Thyroid gland (tissue), 4 donors: ENCODE data around the gene AFAP1. TPM values are rescaled to one million over a fixed set of nuclear protein-coding genes. Genes with fewer than 3 reads are reported as not detected.

Source experiments
- DNase-seq, 2 donors: peaks; one replicate each; pipeline ENCODE4 v3.0.0-alpha.2; 2019
- H3K27ac ChIP-seq, 3 donors: fragments of 200-600 bp; sonication (generic); 1 replicate in 2 of 3; 2 replicates in 1 of 3; pipeline ENCODE4 v1.5.1; 2016 to 2019; ENCODE audit warnings: mild to moderate bottlenecking in 1 of 3, moderate library complexity in 1 of 3
- H3K27me3 ChIP-seq: fragments of 200-600 bp; sonication (generic); one replicate; pipeline ENCODE4 v1.5.1; 2019
- H3K36me3 ChIP-seq, 2 donors: fragments of 200-600 bp; sonication (generic); one replicate each; pipeline ENCODE4 v1.5.1; 2016 to 2019
- H3K4me1 ChIP-seq, 2 donors: fragments of 200-600 bp; sonication (generic); one replicate each; pipeline ENCODE4 v1.5.1; 2017 to 2019
- H3K4me3 ChIP-seq, 3 donors: fragments of 200-600 bp; sonication (generic); replicated peaks in 1 of 3; 1 replicate in 2 of 3; 2 replicates in 1 of 3; pipeline ENCODE4 v1.5.1; 2016; ENCODE audit warnings: mild to moderate bottlenecking in 1 of 3
- H3K9me3 ChIP-seq: fragments of 200-600 bp; sonication (generic); one replicate; pipeline ENCODE4 v1.5.1; 2017
- CTCF ChIP-seq, 6 experiments: fragments of 200-600 bp in 3 of 6; fragments of 450-650 bp in 3 of 6; sonication (generic) in 3 of 6; IDR thresholded peaks; one replicate each; pipeline ENCODE4 v1.5.1; 2016 to 2019; ENCODE audit warnings: antibody characterized with exemption in 6 of 6, mild to moderate bottlenecking in 2 of 6, inconsistent platforms in 1 of 6, moderate library complexity in 1 of 6
- POLR2A ChIP-seq, 2 donors: fragments of 450-650 bp; IDR thresholded peaks; one replicate each; pipeline ENCODE4 v1.6.1; 2017; ENCODE audit warnings: antibody characterized with exemption in 2 of 2, mild to moderate bottlenecking in 2 of 2, moderate library complexity in 1 of 2
- WGBS, 2 donors: methylation state at CpG; one replicate each; pipeline ENCODE4 v1.1.5; 2017; 5-methylcytosine and 5-hydroxymethylcytosine counted together
- intact Hi-C: fragments of 100-400 bp; cut with DNase I; formaldehyde crosslinking; loops from one replicate; pipeline ENCODE4 v1.15.1; 2023
- total RNA-seq, 4 donors: library from RNA; depleted of rRNA; stranded (reverse); fragments of >200 nt; gene quantifications; one replicate each; pipeline ENCODE4 v1.2.3, GENCODE V29; 2016

The AFAP1 gene
- total RNA-seq, 4 donors from 2014 or later: 12.3 to 33.3 (median 26.2) TPM

GRCh38 chr4:7810783-7811535, 128.7 kb downstream of the AFAP1 start:
- no peak for DNase-seq
- intact Hi-C loops: no loop called here
- TF ChIP-seq CTCF (IDR thresholded peaks at IDR 0.05) (no peak), POLR2A (IDR thresholded peaks at IDR 0.05) (no peak)
- no peak overlapping the region for H3K4me3 ChIP-seq
- no peaks in the 10 kb centered on the region for H3K9me3 ChIP-seq
- peak overlapping the region; percentile 66 to 78 (median 70) for H3K27ac ChIP-seq
- H3K4me1 ChIP-seq: peaks cover 46 to 65% of the 10 kb centered on the region in 2 donors
- no peaks in the 10 kb centered on the region for H3K36me3 ChIP-seq
- WGBS, 2 donors: 86 to 91% methylated on average over 21 to 32 of the region's 36 CpGs
- H3K27me3 ChIP-seq: no peaks in the 10 kb centered on the region

- peaks cover 63 to 79% of the 10 kb centered on the region in 2 donors for H3K4me1 ChIP-seq
- TF ChIP-seq CTCF (IDR thresholded peaks at IDR 0.05): no peak
- no peak for TF ChIP-seq POLR2A (IDR thresholded peaks at IDR 0.05)
- no peak overlapping the region for H3K4me3 ChIP-seq
- intact Hi-C loops: no loop called here
- no peaks in the 10 kb centered on the region for H3K9me3 ChIP-seq
- H3K27ac ChIP-seq: peak overlapping the region in 1 of 3 donors; percentile 6
- DNase-seq: no peak
- no peaks in the 10 kb centered on the region for H3K36me3 ChIP-seq
- H3K27me3 ChIP-seq: no peaks in the 10 kb centered on the region
- 88 to 90% methylated on average over 6 of the region's 6 CpGs for WGBS, 2 donors
These were observed 130.9 kb downstream of the AFAP1 start for GRCh38 chr4:7808752-7809151.

GRCh38 chr4:7808181-7808580, 131.5 kb downstream of the AFAP1 start:
- H3K27me3 ChIP-seq: no peaks in the 10 kb centered on the region
- no peak for TF ChIP-seq CTCF (IDR thresholded peaks at IDR 0.05)
- TF ChIP-seq POLR2A (IDR thresholded peaks at IDR 0.05): no peak
- no peak overlapping the region for H3K4me3 ChIP-seq
- no peaks in the 10 kb centered on the region for H3K9me3 ChIP-seq
- no peak for DNase-seq
- H3K36me3 ChIP-seq: no peaks in the 10 kb centered on the region
- intact Hi-C loops: no loop called here
- peaks cover 63 to 79% of the 10 kb centered on the region in 2 donors for H3K4me1 ChIP-seq
- peak overlapping the region in 1 of 3 donors; percentile 6 for H3K27ac ChIP-seq
- WGBS, 2 donors: 94 to 97% methylated on average over 8 of the region's 8 CpGs

DNA sequence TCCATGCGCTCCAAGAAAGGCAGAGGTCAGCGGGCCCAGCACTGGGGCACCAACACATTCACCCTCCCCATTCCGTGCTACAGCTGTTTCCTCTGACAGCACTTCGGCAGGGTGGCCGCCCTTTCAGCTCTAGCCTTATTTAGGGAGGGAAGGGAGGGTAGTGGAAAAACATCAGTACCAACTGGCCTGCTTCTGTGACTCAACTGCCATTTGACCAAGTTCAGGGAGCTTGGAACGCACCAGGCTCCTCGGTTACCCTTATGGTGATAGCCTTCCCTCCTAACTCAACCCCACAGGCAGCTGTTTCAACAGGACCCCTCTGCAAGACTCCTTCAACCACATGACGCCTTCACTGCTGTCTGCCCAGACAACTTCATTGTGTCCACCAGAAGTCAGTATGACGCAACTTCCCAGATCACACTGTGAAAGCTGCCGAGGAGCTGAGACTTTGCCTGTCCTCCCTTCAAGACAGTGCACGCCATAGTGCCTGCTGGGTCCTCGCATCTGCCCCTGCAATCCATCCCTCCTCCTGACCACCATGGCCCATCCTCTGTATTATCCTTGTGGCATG, 132.2 kb downstream of the AFAP1 start:
- TF ChIP-seq POLR2A (IDR thresholded peaks at IDR 0.05) (no peak), CTCF (IDR thresholded peaks at IDR 0.05) (no peak)

More for the DNA sequence above, 132.2 kb downstream of the AFAP1 start:
- peaks cover 60 to 79% of the 10 kb centered on the region in 2 donors for H3K4me1 ChIP-seq
- H3K36me3 ChIP-seq: no peaks in the 10 kb centered on the region
- H3K27ac ChIP-seq: peak overlapping the region; percentile 6 to 99 (median 77)
- DNase-seq: no peak
- H3K27me3 ChIP-seq: no peaks in the 10 kb centered on the region
- 73 to 76% methylated on average over 12 of the region's 12 CpGs for WGBS, 2 donors
- H3K9me3 ChIP-seq: no peaks in the 10 kb centered on the region
- intact Hi-C loops: no loop called here
- no peak overlapping the region for H3K4me3 ChIP-seq
